RWPE1 (cell line): ENCODE results near the gene EFCAB11.
A peak's percentile ranks its signal among the peaks of the same experiment; 100 is the strongest.

ENCODE experiments used
- CTCF ChIA-PET: fragments of 350-600 bp; sonication (Branson Sonifier 250); formaldehyde crosslinking; extraction: SDS; loops from one replicate; lab custom pipeline; 2021; lab: Yijun Ruan, JAX
- POLR2A ChIA-PET: fragments of 400-600 bp; formaldehyde crosslinking; extraction: SDS; loops from one replicate; lab custom pipeline; 2020; ENCODE audit warnings: antibody characterized with exemption; ENCODE audit not compliant: low non-redundant PET; lab: Yijun Ruan, JAX
- DNase-seq: peaks from one replicate; pipeline ENCODE4 v3.0.0; 2012; ENCODE audit warnings: low spot score
- H3K27ac ChIP-seq: fragments of 450-650 bp; 2 replicates; pipeline ENCODE4 v1.5.1; 2017
- CTCF ChIP-seq: fragments of 450-650 bp; conservative IDR thresholded peaks from 2 replicates; pipeline ENCODE4 v1.5.1; 2017; ENCODE audit warnings: low read depth, mild to moderate bottlenecking

Gene EFCAB11

GRCh38 chr14:89978656-89979055 lies 24.1 kb upstream of the EFCAB11 start:
- CTCF ChIA-PET = interaction anchor here (0.6 kb wide), 1 partner anchor 52 kb away, joined by 3 read pairs; no protein-coding TSS in a partner anchor
- no peak for DNase-seq
- TF ChIP-seq CTCF = no peak
- POLR2A ChIA-PET = no interaction called here
- no peak overlapping the region for H3K27ac ChIP-seq

- H3K27ac ChIP-seq = no peak overlapping the region
- ChIA-PET POLR2A (no interaction called here), CTCF (interaction anchor here (2.3 kb wide), 1 partner anchor 258 kb away, joined by 6 read pairs; no protein-coding TSS in a partner anchor)
- no peak for TF ChIP-seq CTCF
- no peak for DNase-seq
Measured at GRCh38 chr14:89977668-89978067, 23.1 kb upstream of the EFCAB11 start.

- POLR2A ChIA-PET = no interaction called here
- CTCF ChIA-PET = interaction anchor here (0.5 to 1.6 kb wide), 18 partner anchors 8 to 781 kb away, joined by 3 to 25 read pairs (median 3); no protein-coding TSS in a partner anchor
- peak; percentile 82 for TF ChIP-seq CTCF
Measured at GRCh38 chr14:89973234-89973823, 18.8 kb upstream of the EFCAB11 start.

GRCh38 chr14:89965839-89966238 lies 11.3 kb upstream of the EFCAB11 start:
- ChIA-PET POLR2A (no interaction called here), CTCF (interaction anchor here (0.6 kb wide), 1 partner anchor 944 kb away, joined by 7 read pairs; no protein-coding TSS in a partner anchor)
- no peak overlapping the region for H3K27ac ChIP-seq
- DNase-seq = no peak
- no peak for TF ChIP-seq CTCF

More at GRCh38 chr14:89973234-89973823, 18.8 kb upstream of the EFCAB11 start:
- DNase-seq = peak; percentile 68
- H3K27ac ChIP-seq = no peak overlapping the region

GRCh38 chr14:89963288-89963978 lies 8.9 kb upstream of the EFCAB11 start:
- no peak for TF ChIP-seq CTCF
- no peak overlapping the region for H3K27ac ChIP-seq
- ChIA-PET POLR2A (no interaction called here), CTCF (interaction anchor here (0.5 to 4.1 kb wide), 2 partner anchors 10 to 353 kb away, joined by 3 to 16 read pairs; no protein-coding TSS in a partner anchor)
- DNase-seq = no peak

- H3K27ac ChIP-seq = no peak overlapping the region
- CTCF ChIA-PET = interaction anchor here (0.6 to 4.1 kb wide), 3 partner anchors 12 to 1048 kb away, joined by 3 to 16 read pairs (median 3); no protein-coding TSS in a partner anchor
- POLR2A ChIA-PET = interaction anchor here (0.6 kb wide), 1 partner anchor 38 kb away, joined by 3 read pairs; no protein-coding TSS in a partner anchor
- DNase-seq = no peak
- TF ChIP-seq CTCF = no peak
Measured at GRCh38 chr14:89960914-89961313, 6.4 kb upstream of the EFCAB11 start.
